RWPE2 (cell line): Measurements from ENCODE around the gene PAPPA.

Source experiments
- ATAC-seq: fragments of 200-7000 bp; cut with Tn5 transposase; 3 replicates; pipeline ENCODE4 v1.9.1; 2021; ENCODE audit warnings: low read depth
- DNase-seq: peaks from one replicate; pipeline ENCODE4 v3.0.0-alpha.2; 2020; ENCODE audit warnings: low spot score
- H3K27ac ChIP-seq: fragments of 450-650 bp; 2 replicates; pipeline ENCODE4 v1.5.1; 2017; ENCODE audit warnings: mild to moderate bottlenecking; ENCODE audit not compliant: poor library complexity, severe bottlenecking
- H3K27me3 ChIP-seq: fragments of 250-450 bp; sonication (Bioruptor Pico); 2 replicates; pipeline ENCODE4 v1.5.1; 2021; ENCODE audit warnings: mild to moderate bottlenecking, moderate library complexity; ENCODE audit not compliant: insufficient read depth, poor library complexity, severe bottlenecking
- H3K36me3 ChIP-seq: fragments of 250-450 bp; sonication (Bioruptor Pico); 2 replicates; pipeline ENCODE4 v1.5.1; 2020; ENCODE audit warnings: low read depth, mild to moderate bottlenecking, moderate library complexity
- H3K4me1 ChIP-seq: fragments of 250-450 bp; sonication (Bioruptor Pico); 2 replicates; pipeline ENCODE4 v1.5.1; 2021; ENCODE audit warnings: mild to moderate bottlenecking, moderate library complexity; ENCODE audit not compliant: insufficient read depth, poor library complexity, severe bottlenecking
- H3K4me3 ChIP-seq: fragments of 250-450 bp; sonication (Bioruptor Pico); 2 replicates; pipeline ENCODE4 v1.5.1; 2021; ENCODE audit warnings: mild to moderate bottlenecking, moderate library complexity; ENCODE audit not compliant: severe bottlenecking
- H3K9me3 ChIP-seq: fragments of 250-450 bp; sonication (Bioruptor Pico); 2 replicates; pipeline ENCODE4 v1.5.1; 2021; ENCODE audit warnings: mild to moderate bottlenecking, moderate library complexity; ENCODE audit not compliant: severe bottlenecking
- TF ChIP-seq, protein P1 (sequence below): fragments of 450-650 bp; IDR thresholded peaks from one replicate; pipeline ENCODE4 v1.5.1; 2017; ENCODE audit warnings: mild to moderate bottlenecking, moderate library complexity; ENCODE audit not compliant: poor library complexity, severe bottlenecking

Gene PAPPA

GRCh38 chr9:116389541-116390302 is 236.1 kb downstream of the PAPPA start:
- ATAC-seq (no peak), DNase-seq (no peak)
- no peak overlapping the region for H3K4me3 ChIP-seq
- no peak overlapping the region for H3K27ac ChIP-seq
- no peaks in the 10 kb centered on the region for H3K36me3 ChIP-seq
- H3K9me3 ChIP-seq: no peaks in the 10 kb centered on the region
- H3K4me1 ChIP-seq: peaks cover 4% of the 10 kb centered on the region
- no peaks in the 10 kb centered on the region for H3K27me3 ChIP-seq
- TF ChIP-seq, protein P1, sequence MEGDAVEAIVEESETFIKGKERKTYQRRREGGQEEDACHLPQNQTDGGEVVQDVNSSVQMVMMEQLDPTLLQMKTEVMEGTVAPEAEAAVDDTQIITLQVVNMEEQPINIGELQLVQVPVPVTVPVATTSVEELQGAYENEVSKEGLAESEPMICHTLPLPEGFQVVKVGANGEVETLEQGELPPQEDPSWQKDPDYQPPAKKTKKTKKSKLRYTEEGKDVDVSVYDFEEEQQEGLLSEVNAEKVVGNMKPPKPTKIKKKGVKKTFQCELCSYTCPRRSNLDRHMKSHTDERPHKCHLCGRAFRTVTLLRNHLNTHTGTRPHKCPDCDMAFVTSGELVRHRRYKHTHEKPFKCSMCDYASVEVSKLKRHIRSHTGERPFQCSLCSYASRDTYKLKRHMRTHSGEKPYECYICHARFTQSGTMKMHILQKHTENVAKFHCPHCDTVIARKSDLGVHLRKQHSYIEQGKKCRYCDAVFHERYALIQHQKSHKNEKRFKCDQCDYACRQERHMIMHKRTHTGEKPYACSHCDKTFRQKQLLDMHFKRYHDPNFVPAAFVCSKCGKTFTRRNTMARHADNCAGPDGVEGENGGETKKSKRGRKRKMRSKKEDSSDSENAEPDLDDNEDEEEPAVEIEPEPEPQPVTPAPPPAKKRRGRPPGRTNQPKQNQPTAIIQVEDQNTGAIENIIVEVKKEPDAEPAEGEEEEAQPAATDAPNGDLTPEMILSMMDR: no peak

DNA sequence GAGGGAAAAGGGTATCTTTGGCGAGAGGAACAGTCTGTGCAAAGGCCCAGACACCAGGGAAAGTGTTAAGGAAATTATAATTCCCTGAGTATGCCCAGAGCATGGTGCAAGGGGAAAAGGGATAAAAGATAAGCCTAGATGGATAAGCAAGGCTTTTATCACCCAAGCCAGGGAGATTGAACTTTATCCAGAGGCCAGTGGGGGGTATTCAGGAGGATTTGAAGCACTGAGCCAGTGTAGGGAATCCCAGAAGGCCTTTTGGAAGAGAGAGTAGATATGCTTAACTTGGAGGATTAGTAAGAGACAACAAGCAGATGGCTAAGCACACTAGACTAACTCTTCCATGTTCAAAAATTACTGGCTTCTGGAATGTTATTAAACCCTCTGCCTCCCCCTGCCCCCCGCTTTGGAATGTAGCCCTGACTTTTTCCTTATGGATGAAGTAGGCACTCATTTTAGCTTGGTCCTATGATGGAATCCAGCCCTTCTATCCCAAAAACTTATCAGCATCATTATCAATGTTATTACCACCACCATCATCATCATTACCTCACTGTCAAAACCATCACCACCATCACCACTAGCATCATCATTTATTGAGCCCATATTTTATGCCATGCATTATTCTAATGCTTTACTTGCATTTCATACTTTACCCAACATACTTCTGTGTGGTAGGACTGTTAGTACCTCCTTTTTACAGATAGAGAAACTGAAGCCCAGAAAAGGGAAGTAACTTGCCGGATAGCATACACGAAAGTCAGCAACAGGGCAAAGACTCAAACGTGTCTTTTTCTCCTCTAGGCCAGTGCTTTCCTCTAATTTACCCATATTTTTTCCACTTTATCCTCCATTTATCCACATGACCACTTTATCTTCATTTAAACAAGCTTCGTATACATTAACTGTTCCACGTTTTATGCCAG is 237.0 kb downstream of the PAPPA start:
- no peak for DNase-seq
- Histone ChIP-seq H3K27me3 (no peaks in the 10 kb centered on the region), H3K27ac (no peak overlapping the region), H3K9me3 (no peaks in the 10 kb centered on the region), H3K36me3 (no peaks in the 10 kb centered on the region), H3K4me3 (no peak overlapping the region), H3K4me1 (peaks cover 4% of the 10 kb centered on the region)
- no peak for ATAC-seq
- TF ChIP-seq, protein P1: no peak

DNA sequence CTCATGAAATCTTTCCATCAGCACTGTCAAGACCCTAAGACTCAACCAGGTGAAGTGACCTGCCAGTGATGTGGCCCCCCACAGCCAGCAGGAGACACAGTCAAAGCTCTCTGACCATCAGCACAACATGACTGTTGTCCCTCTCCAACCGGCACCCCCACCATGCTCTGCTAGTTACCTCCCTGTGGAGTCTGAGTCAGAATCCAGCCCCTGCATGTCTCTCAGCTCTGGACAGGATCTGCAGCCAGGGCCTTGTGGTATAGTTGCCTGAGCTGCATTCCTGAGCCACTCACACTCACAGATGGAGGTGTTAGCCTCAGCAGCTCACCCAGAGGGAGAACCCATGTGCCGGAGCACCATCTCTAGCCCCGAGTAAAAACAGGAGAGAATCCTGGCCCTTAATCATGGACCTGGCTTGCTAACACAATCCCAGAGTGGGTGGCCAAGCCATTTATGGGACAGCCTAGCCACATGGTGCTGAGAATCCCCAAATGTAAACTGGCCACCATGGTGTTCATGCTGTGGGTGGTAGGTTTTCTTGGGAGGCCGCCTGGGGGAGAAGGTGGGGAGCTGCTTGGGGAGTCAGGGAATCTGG is 237.8 kb downstream of the PAPPA start:
- no peak overlapping the region for H3K4me3 ChIP-seq
- H3K27ac ChIP-seq: no peak overlapping the region
- DNase-seq (peak; percentile 74), ATAC-seq (peak; percentile 97)
- no peaks in the 10 kb centered on the region for H3K36me3 ChIP-seq
- TF ChIP-seq, protein P1: no peak
- no peaks in the 10 kb centered on the region for H3K27me3 ChIP-seq
- no peaks in the 10 kb centered on the region for H3K9me3 ChIP-seq
- H3K4me1 ChIP-seq: peaks cover 4% of the 10 kb centered on the region

DNA sequence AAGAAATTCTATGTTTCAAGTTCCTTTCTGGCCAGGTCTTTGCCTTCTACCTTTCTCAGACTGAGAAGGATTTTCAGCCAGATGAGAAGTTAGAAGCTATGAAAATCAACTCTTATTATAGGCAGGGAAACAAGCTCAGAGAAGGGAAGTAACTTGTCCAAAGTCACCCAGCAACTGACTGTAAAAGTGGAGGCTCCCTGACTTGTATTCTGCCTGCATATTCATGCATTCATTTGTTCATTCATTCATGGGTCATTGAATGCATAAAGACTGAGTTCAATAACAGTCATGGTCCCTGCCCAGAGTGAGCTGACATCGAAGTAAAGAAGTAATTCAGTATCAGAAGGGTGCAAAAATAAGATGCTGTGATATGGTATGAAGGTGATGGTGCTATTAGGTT is 239.6 kb downstream of the PAPPA start:
- Histone ChIP-seq H3K4me1 (peaks cover 4% of the 10 kb centered on the region), H3K4me3 (no peak overlapping the region), H3K36me3 (no peaks in the 10 kb centered on the region), H3K27me3 (no peaks in the 10 kb centered on the region), H3K9me3 (no peaks in the 10 kb centered on the region), H3K27ac (no peak overlapping the region)
- DNase-seq: no peak
- TF ChIP-seq, protein P1: no peak
- no peak for ATAC-seq
